Aorta (tissue), 4 donors: ENCODE data around the gene ALPP. TPM values are rescaled to one million over a fixed set of nuclear protein-coding genes. Genes with fewer than 3 reads are reported as not detected.

Experiments used
- polyA plus RNA-seq, 2 donors: library from polyadenylated mRNA; stranded (reverse); fragments of 200-250 nt; gene quantifications; one replicate each; pipeline ENCODE4 v1.2.3, GENCODE V29; 2013
- total RNA-seq, 2 donors: library from RNA; stranded (reverse); fragmentation: NEBNext Ultra II Directional; extraction: Animal tissue kit (Norgen Biotek cat#: 25700); gene quantifications; one replicate each; pipeline ENCODE4 v1.2.1, GENCODE V29; 2021
- donor health status: healthy with polysubstance abuse.
- donor health status: Bipolar disorder and iron deficiency.
- donor health status: DM: no; HTN: no; CAD: no.
- donor health status: DM: yes; HTN: yes; CAD: no.

The ALPP gene
- total and polyA plus RNA-seq, 4 donors: not detected

Other genes with a start within 250 kb of the ALPP start
- not detected for gene ALPG, start 28.1 kb downstream of the ALPP start, total RNA-seq
- not detected for gene ALPG, start 28.1 kb downstream of the ALPP start, polyA plus RNA-seq
- gene ALPI, start 77.4 kb downstream of the ALPP start, total RNA-seq: not detected
- gene ALPI, start 77.4 kb downstream of the ALPP start, polyA plus RNA-seq: 10 to 100 TPM in 1 of 2 donors, under 1 TPM in 1; 0.18 to 19.9 TPM
- gene ECEL1, start 109.1 kb downstream of the ALPP start, total RNA-seq: 1 to 10 TPM; 2.1 to 7.2 TPM
- gene ECEL1, start 109.1 kb downstream of the ALPP start, polyA plus RNA-seq: not detected
- not detected for gene PRSS56, start 141.6 kb downstream of the ALPP start, total RNA-seq
- not detected for gene PRSS56, start 141.6 kb downstream of the ALPP start, polyA plus RNA-seq
- not detected for gene CHRND, start 147.4 kb downstream of the ALPP start, total RNA-seq
- not detected for gene CHRND, start 147.4 kb downstream of the ALPP start, polyA plus RNA-seq
- not detected for gene CHRNG, start 160.9 kb downstream of the ALPP start, total RNA-seq
- not detected for gene CHRNG, start 160.9 kb downstream of the ALPP start, polyA plus RNA-seq
- gene TIGD1, start 171.8 kb downstream of the ALPP start, total RNA-seq: 1 to 10 TPM; 2.3 to 3.3 TPM
- gene TIGD1, start 171.8 kb downstream of the ALPP start, polyA plus RNA-seq: 1 to 10 TPM in 1 of 2 donors, under 1 TPM in 1; 0.50 to 1.8 TPM
- 10 to 100 TPM; 51.9 to 58.4 TPM for gene EIF4E2, start 171.9 kb downstream of the ALPP start, total RNA-seq
- 10 to 100 TPM; 43.9 to 60.7 TPM for gene EIF4E2, start 171.9 kb downstream of the ALPP start, polyA plus RNA-seq